OCI-LY7 (cell line): ENCODE data around the gene PFN1. TPM values are rescaled to one million over a fixed set of nuclear protein-coding genes. Genes with fewer than 3 reads are reported as not detected.

Source experiments
- BruUV-seq: library from RNA; stranded (reverse); fragments of 400-500 nt; replicated peaks from 2 replicates; lab custom pipeline; 2021; lab: Mats Ljungman, UMichigan
- CTCF ChIA-PET: fragments of 300-600 bp; sonication (Branson Sonifier 250); formaldehyde crosslinking; loops from one replicate; lab custom pipeline; 2022; ENCODE audit warnings: antibody characterized with exemption; ENCODE audit not compliant: unreplicated experiment; lab: Charles Lee
- POLR2A ChIA-PET: fragments of 300-600 bp; sonication (Branson Sonifier 250); formaldehyde crosslinking; loops from one replicate; lab custom pipeline; 2022; ENCODE audit warnings: antibody characterized with exemption; lab: Charles Lee
- DNase-seq: peaks from one replicate; pipeline ENCODE4 v3.0.0-alpha.2; 2015; ENCODE audit warnings: low spot score
- H2AFZ ChIP-seq: fragments of 200-600 bp; sonication (generic), shearing (Covaris generic); 2 replicates; pipeline ENCODE4 v1.6.1; 2014; ENCODE audit warnings: mild to moderate bottlenecking, antibody characterized with exemption, low read length, moderate library complexity
- H3K27ac ChIP-seq: fragments of 200-600 bp; sonication (generic); 2 replicates; pipeline ENCODE4 v1.5.1; 2014; ENCODE audit warnings: mixed run types, low read depth, mild to moderate bottlenecking, moderate library complexity, low read length, inconsistent platforms; ENCODE audit not compliant: poor library complexity, severe bottlenecking
- H3K36me3 ChIP-seq: fragments of 200-600 bp; sonication (generic); 2 replicates; pipeline ENCODE4 v1.6.1; 2014; ENCODE audit warnings: mild to moderate bottlenecking, antibody characterized with exemption, low read length, moderate library complexity, mixed read lengths; ENCODE audit not compliant: insufficient read depth
- H3K4me1 ChIP-seq: fragments of 200-600 bp; sonication (generic); 2 replicates; pipeline ENCODE4 v1.5.1; 2014; ENCODE audit warnings: mild to moderate bottlenecking, low read length; ENCODE audit not compliant: insufficient read depth, poor library complexity, severe bottlenecking
- H3K4me2 ChIP-seq: fragments of 200-600 bp; sonication (generic); 2 replicates; pipeline ENCODE4 v1.6.1; 2014; ENCODE audit warnings: mild to moderate bottlenecking, low read length
- H3K4me3 ChIP-seq: fragments of 200-600 bp; sonication (generic); 2 replicates; pipeline ENCODE4 v1.5.1; 2014; ENCODE audit warnings: mild to moderate bottlenecking, low read depth, low read length; ENCODE audit not compliant: poor library complexity, severe bottlenecking
- H3K79me2 ChIP-seq: fragments of 200-600 bp; sonication (generic); 2 replicates; pipeline ENCODE4 v1.6.1; 2016; ENCODE audit warnings: low read depth, mild to moderate bottlenecking, low read length, moderate library complexity, mixed read lengths; ENCODE audit not compliant: insufficient read depth
- H3K9me2 ChIP-seq: fragments of 200-600 bp; sonication (generic); 2 replicates; pipeline ENCODE4 v1.6.1; 2016; ENCODE audit warnings: mild to moderate bottlenecking, low read length, mixed read lengths; ENCODE audit not compliant: insufficient read depth
- H3K9me3 ChIP-seq: fragments of 200-600 bp; sonication (generic); 2 replicates; pipeline ENCODE4 v1.6.1; 2014; ENCODE audit warnings: mild to moderate bottlenecking, mixed run types, low read length, mixed read lengths
- H4K20me1 ChIP-seq: fragments of 200-600 bp; sonication (generic); 2 replicates; pipeline ENCODE4 v1.6.1; 2014; ENCODE audit warnings: mild to moderate bottlenecking, antibody characterized with exemption, low read length, moderate library complexity, mixed read lengths; ENCODE audit not compliant: insufficient read depth
- EZH2phosphoT487 ChIP-seq: fragments of 200-600 bp; sonication (generic); IDR thresholded peaks from 2 replicates; pipeline ENCODE4 v1.6.1; 2018; ENCODE audit warnings: low read depth, borderline replicate concordance, mild to moderate bottlenecking, mixed run types, antibody characterized with exemption, low read length, moderate library complexity, mixed read lengths
- intact Hi-C: fragments of 100-400 bp; cut with micrococcal nuclease; formaldehyde crosslinking; loops from one replicate; pipeline ENCODE4 v1.10.0; 2022; ENCODE audit not compliant: unreplicated experiment
- total RNA-seq, 2 experiments: library from RNA; depleted of rRNA in 1 of 2; stranded (reverse); fragments of >200 nt in 1 of 2; shearing (Covaris generic) in 1 of 2; gene quantifications; 2 replicates each; pipeline ENCODE4 v1.2.3, GENCODE V29; 2014 to 2022
- TF ChIP-seq, protein P1 (sequence below): fragments of 200-600 bp; sonication (generic); conservative IDR thresholded peaks from 2 replicates; pipeline ENCODE4 v1.5.1; 2014; ENCODE audit warnings: mild to moderate bottlenecking, antibody characterized with exemption, low read length, moderate library complexity, mixed read lengths

The PFN1 gene
- total RNA-seq, 2 experiments from 2014 or later: 1,053 TPM

DNA sequence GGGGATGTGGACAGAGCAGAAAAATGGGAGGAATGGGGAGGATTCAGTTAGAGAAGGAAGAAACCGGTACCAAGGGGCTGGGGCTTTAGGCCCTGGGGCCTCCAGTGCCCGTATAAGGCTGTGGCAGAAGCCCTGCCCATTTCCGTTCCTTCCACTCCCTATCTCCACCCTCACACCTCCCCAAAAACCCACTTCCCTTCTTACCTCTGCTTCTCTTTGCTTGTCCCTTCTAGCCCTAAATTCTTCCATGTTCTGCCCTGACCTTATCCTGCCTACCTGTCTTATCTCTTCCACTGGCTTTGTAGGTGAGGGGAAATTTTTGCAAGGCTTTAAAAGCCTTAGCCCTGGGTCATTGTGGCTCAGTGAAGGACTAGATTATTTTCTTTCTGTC, 4.2 kb downstream of the PFN1 start:
- BruUV-seq: no TSS peak
- TF ChIP-seq, protein P1, sequence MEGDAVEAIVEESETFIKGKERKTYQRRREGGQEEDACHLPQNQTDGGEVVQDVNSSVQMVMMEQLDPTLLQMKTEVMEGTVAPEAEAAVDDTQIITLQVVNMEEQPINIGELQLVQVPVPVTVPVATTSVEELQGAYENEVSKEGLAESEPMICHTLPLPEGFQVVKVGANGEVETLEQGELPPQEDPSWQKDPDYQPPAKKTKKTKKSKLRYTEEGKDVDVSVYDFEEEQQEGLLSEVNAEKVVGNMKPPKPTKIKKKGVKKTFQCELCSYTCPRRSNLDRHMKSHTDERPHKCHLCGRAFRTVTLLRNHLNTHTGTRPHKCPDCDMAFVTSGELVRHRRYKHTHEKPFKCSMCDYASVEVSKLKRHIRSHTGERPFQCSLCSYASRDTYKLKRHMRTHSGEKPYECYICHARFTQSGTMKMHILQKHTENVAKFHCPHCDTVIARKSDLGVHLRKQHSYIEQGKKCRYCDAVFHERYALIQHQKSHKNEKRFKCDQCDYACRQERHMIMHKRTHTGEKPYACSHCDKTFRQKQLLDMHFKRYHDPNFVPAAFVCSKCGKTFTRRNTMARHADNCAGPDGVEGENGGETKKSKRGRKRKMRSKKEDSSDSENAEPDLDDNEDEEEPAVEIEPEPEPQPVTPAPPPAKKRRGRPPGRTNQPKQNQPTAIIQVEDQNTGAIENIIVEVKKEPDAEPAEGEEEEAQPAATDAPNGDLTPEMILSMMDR: no peak
- TF ChIP-seq EZH2phosphoT487: no peak
- H3K4me3 ChIP-seq: peak overlapping the region; percentile 100
- DNase-seq: peak; percentile 68
- H3K79me2 ChIP-seq: peaks cover 79% of the 10 kb centered on the region
- ChIA-PET CTCF (no interaction called here), POLR2A (no interaction called here)
- peak overlapping the region; percentile 99 for H3K27ac ChIP-seq
- intact Hi-C loops: loop anchor here (10.0 kb wide), 1 partner anchor 251 kb away; the partner anchor contains the start of gene ZNF594
- H3K4me2 ChIP-seq: peak overlapping the region; percentile 97
- H2AFZ ChIP-seq: no peak overlapping the region
- H3K4me1 ChIP-seq: peaks cover 57% of the 10 kb centered on the region
- no peaks in the 10 kb centered on the region for H3K9me2 ChIP-seq
- peaks cover 79% of the 10 kb centered on the region for H3K36me3 ChIP-seq
- no peaks in the 10 kb centered on the region for H3K9me3 ChIP-seq
- H4K20me1 ChIP-seq: peaks cover 19% of the 10 kb centered on the region

DNA sequence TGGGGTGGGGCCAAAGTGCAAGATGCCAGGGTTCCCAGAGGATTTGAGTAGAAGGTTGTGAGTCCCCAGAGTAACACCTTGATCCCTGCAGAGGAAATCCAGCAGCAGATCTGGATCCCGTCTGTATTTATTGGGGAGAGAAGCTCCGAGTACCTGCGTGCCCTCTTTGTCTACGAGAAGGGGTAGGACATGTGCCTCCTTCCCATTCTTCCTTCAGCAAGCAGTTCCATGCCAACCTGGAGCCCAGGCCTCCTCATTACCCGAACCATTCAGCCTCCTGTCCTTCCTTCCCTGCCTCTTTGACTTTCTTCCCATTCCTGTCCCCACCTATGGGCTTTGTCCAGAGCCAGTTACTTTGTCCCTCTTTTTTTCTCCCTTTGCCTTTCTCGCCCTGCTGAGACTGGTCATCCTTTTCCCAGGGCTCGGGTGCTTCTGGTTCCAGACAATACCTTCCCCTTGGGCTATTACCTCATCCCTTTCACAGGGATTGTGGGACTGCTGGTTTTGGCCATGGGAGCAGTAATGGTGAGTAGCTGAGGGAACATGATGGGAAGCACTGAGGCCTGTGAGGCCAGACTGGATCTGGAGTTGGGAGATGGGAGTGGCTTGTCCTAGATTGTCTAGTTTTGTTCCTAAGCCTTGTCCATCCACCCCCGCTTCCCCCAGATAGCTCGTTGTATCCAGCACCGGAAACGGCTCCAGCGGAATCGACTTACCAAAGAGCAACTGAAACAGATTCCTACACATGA, 5.4 kb downstream of the PFN1 start:
- ChIA-PET CTCF (no interaction called here), POLR2A (no interaction called here)
- no TSS peak for BruUV-seq
- peak overlapping the region; percentile 95 for H3K4me3 ChIP-seq
- no peaks in the 10 kb centered on the region for H3K9me3 ChIP-seq
- intact Hi-C loops: loop anchor here (10.0 kb wide), 1 partner anchor 252 kb away; the partner anchor contains the start of gene ZNF594
- no peak for TF ChIP-seq EZH2phosphoT487
- TF ChIP-seq, protein P1: no peak
- H3K79me2 ChIP-seq: peaks cover 85% of the 10 kb centered on the region
- peak overlapping the region; percentile 97 for H3K4me2 ChIP-seq
- no peaks in the 10 kb centered on the region for H3K9me2 ChIP-seq
- peak overlapping the region; percentile 99 for H3K27ac ChIP-seq
- no peak for DNase-seq
- H3K36me3 ChIP-seq: peaks cover 81% of the 10 kb centered on the region
- H4K20me1 ChIP-seq: peaks cover 19% of the 10 kb centered on the region
- H3K4me1 ChIP-seq: peaks cover 68% of the 10 kb centered on the region
- no peak overlapping the region for H2AFZ ChIP-seq

DNA sequence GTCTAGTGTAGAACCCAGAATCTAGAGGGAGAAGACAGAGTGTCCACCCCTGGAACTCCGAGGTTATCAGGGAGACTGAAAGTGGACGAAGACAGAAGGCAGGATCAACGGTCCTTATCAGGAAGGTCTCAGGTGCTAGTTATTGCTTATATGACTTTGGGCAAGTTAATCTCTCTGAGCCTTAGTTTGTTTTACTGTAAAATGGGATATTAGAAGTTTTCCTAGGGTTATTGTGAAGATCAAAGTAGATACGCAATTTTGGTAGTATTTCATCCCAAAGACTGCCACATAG, 7.1 kb downstream of the PFN1 start:
- intact Hi-C loops: loop anchor here (10.0 kb wide), 1 partner anchor 254 kb away; the partner anchor contains the start of gene ZNF594
- TF ChIP-seq, protein P1: no peak
- TF ChIP-seq EZH2phosphoT487: no peak
- Histone ChIP-seq H3K27ac (peak overlapping the region; percentile 90), H3K9me2 (no peaks in the 10 kb centered on the region), H3K4me2 (peak overlapping the region; percentile 97), H3K4me3 (peak overlapping the region; percentile 95), H3K36me3 (peaks cover 81% of the 10 kb centered on the region), H2AFZ (no peak overlapping the region), H3K79me2 (peaks cover 69% of the 10 kb centered on the region), H3K4me1 (peaks cover 61% of the 10 kb centered on the region), H3K9me3 (no peaks in the 10 kb centered on the region), H4K20me1 (peaks cover 11% of the 10 kb centered on the region)
- no peak for DNase-seq
- CTCF ChIA-PET: no interaction called here
- POLR2A ChIA-PET: no interaction called here
- no TSS peak for BruUV-seq
